WTC11 (cell line): ENCODE data around the gene ITSN1. TPM values are rescaled to one million over a fixed set of nuclear protein-coding genes. Genes with fewer than 3 reads are reported as not detected.

Source experiments
- ATAC-seq: fragments of 200-7000 bp; cut with Tn5 transposase; 2 replicates; pipeline ENCODE4 v1.10.0; 2021; ENCODE audit warnings: mild to moderate bottlenecking, moderate library complexity
- CTCF ChIA-PET: fragments of 300-600 bp; sonication (Branson Sonifier 250); formaldehyde crosslinking; loops from one replicate; lab custom pipeline; 2021; ENCODE audit warnings: antibody characterized with exemption; lab: Charles Lee
- POLR2A ChIA-PET: fragments of 350-600 bp; sonication (Branson Sonifier 250); formaldehyde crosslinking; loops from one replicate; lab custom pipeline; 2021; ENCODE audit warnings: antibody characterized with exemption; lab: Charles Lee
- DNase-seq: peaks from one replicate; pipeline ENCODE4 v3.0.0; 2021; ENCODE audit warnings: low spot score
- H3K27ac Mint-ChIP-seq: 2 replicates; pipeline ENCODE4 v1.8.0; 2021; ENCODE audit warnings: mixed read lengths
- H3K27me3 Mint-ChIP-seq: 2 replicates; pipeline ENCODE4 v1.8.0; 2021; ENCODE audit warnings: low read depth, mild to moderate bottlenecking, moderate library complexity, mixed read lengths
- H3K36me3 Mint-ChIP-seq: 2 replicates; pipeline ENCODE4 v1.8.0; 2021; ENCODE audit warnings: mixed read lengths
- H3K4me1 Mint-ChIP-seq: 2 replicates; pipeline ENCODE4 v1.8.0; 2022; ENCODE audit warnings: mixed read lengths
- H3K4me3 Mint-ChIP-seq: 2 replicates; pipeline ENCODE4 v1.8.0; 2021; ENCODE audit warnings: mild to moderate bottlenecking, moderate library complexity, mixed read lengths
- H3K9me3 Mint-ChIP-seq: 2 replicates; pipeline ENCODE4 v1.8.0; 2021; ENCODE audit warnings: mixed read lengths
- E2F4 ChIP-seq: sonication (generic); formaldehyde crosslinking; IDR thresholded peaks from 2 replicates; pipeline ENCODE4 v1.8.1; 2022; ENCODE audit warnings: low read depth, mild to moderate bottlenecking, moderate library complexity, missing genetic modification reagents, borderline replicate concordance
- E2F5 ChIP-seq: sonication (generic); formaldehyde crosslinking; IDR thresholded peaks from 2 replicates; pipeline ENCODE4 v1.8.1; 2022; ENCODE audit warnings: mild to moderate bottlenecking, moderate library complexity, missing genetic modification reagents
- FOXK1 ChIP-seq: sonication (generic); formaldehyde crosslinking; IDR thresholded peaks from 2 replicates; pipeline ENCODE4 v1.8.0; 2022; ENCODE audit warnings: mild to moderate bottlenecking, moderate library complexity, missing genetic modification reagents
- GABPB1 ChIP-seq: sonication (generic); formaldehyde crosslinking; IDR thresholded peaks from 2 replicates; pipeline ENCODE4 v1.8.1; 2023; ENCODE audit warnings: mild to moderate bottlenecking, missing genetic modification reagents
- GTF2I ChIP-seq: fragments of 250-450 bp; sonication (Bioruptor Pico); conservative IDR thresholded peaks from 2 replicates; pipeline ENCODE4 v1.4.0; 2021; ENCODE audit warnings: mild to moderate bottlenecking
- HMGA2 ChIP-seq: fragments of 250-450 bp; sonication (Bioruptor Pico); IDR thresholded peaks from 2 replicates; pipeline ENCODE4 v1.4.0; 2021; ENCODE audit warnings: mild to moderate bottlenecking, moderate library complexity
- JUN ChIP-seq: sonication (generic); formaldehyde crosslinking; IDR thresholded peaks from 2 replicates; pipeline ENCODE4 v1.8.0; 2023; ENCODE audit warnings: mild to moderate bottlenecking, missing genetic modification reagents
- NFATC4 ChIP-seq: fragments of 250-450 bp; sonication (Bioruptor Pico); IDR thresholded peaks from 2 replicates; pipeline ENCODE4 v1.9.0; 2021; ENCODE audit warnings: mild to moderate bottlenecking
- NFYB ChIP-seq: sonication (generic); formaldehyde crosslinking; conservative IDR thresholded peaks from 2 replicates; pipeline ENCODE4 v1.8.0; 2022; ENCODE audit warnings: low read depth, missing genetic modification reagents
- NR1H2 ChIP-seq: sonication (generic); formaldehyde crosslinking; IDR thresholded peaks from 2 replicates; pipeline ENCODE4 v1.9.0; 2021; ENCODE audit warnings: mild to moderate bottlenecking, moderate library complexity, missing genetic modification reagents
- PRDM15 ChIP-seq: sonication (generic); formaldehyde crosslinking; IDR thresholded peaks from 2 replicates; pipeline ENCODE4 v1.8.0; 2022; ENCODE audit warnings: missing genetic modification reagents
- TEAD4 ChIP-seq: sonication (generic); formaldehyde crosslinking; IDR thresholded peaks from 2 replicates; pipeline ENCODE4 v1.8.0; 2022; ENCODE audit warnings: mild to moderate bottlenecking, missing genetic modification reagents
- ZNF232 ChIP-seq: sonication (generic); formaldehyde crosslinking; IDR thresholded peaks from 2 replicates; pipeline ENCODE4 v1.8.0; 2022; ENCODE audit warnings: mild to moderate bottlenecking, missing genetic modification reagents
- ZNF396 ChIP-seq: fragments of 250-450 bp; sonication (Bioruptor Pico); IDR thresholded peaks from 2 replicates; pipeline ENCODE4 v1.8.0; 2021; ENCODE audit warnings: mild to moderate bottlenecking, moderate library complexity, borderline replicate concordance
- total RNA-seq: library from RNA; stranded (reverse); gene quantifications from 3 replicates; pipeline ENCODE4 v1.2.3, GENCODE V29; 2021
- TF ChIP-seq, protein P1 (sequence below): sonication (generic); formaldehyde crosslinking; IDR thresholded peaks from 2 replicates; pipeline ENCODE4 v1.8.0; 2023; ENCODE audit warnings: missing genetic modification reagents, mild to moderate bottlenecking, borderline replicate concordance
- TF ChIP-seq, protein P2 (sequence below): sonication (generic); formaldehyde crosslinking; IDR thresholded peaks from 2 replicates; pipeline ENCODE4 v1.8.1; 2023; ENCODE audit warnings: mild to moderate bottlenecking, missing genetic modification reagents, moderate library complexity
- TF ChIP-seq, protein P3 (sequence below): sonication (generic); formaldehyde crosslinking; IDR thresholded peaks from 2 replicates; pipeline ENCODE4 v1.8.1; 2022; ENCODE audit warnings: missing genetic modification reagents, borderline replicate concordance
- TF ChIP-seq, protein P4 (sequence below): sonication (generic); formaldehyde crosslinking; IDR thresholded peaks from 2 replicates; pipeline ENCODE4 v1.8.0; 2022; ENCODE audit warnings: mild to moderate bottlenecking, missing genetic modification reagents
- TF ChIP-seq, protein P5 (sequence below): sonication (generic); formaldehyde crosslinking; IDR thresholded peaks from 2 replicates; pipeline ENCODE4 v1.8.0; 2022; ENCODE audit warnings: mild to moderate bottlenecking, missing genetic modification reagents

ITSN1 gene
- total RNA-seq, 1 experiment from 2014 or later = 69.6 TPM

DNA sequence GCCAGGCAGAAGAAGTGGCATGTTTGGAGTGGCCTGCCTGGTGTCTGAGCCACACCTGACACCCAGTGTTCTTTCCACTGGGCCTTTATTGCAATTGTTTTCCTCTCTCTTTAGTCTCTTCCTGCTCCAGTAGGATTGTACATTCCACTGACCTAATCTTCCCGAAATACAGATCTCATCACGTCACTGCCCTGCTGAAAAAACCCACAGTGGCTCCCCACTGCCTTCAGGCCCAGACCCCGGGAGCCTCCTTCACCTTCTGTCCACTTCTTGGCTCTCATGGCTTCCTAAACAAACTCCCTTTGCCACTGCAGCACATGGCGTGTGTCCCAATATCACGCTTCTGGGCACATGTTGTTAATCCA, 298.6 kb downstream of the ITSN1 start (continued):
- TF ChIP-seq, protein P1, sequence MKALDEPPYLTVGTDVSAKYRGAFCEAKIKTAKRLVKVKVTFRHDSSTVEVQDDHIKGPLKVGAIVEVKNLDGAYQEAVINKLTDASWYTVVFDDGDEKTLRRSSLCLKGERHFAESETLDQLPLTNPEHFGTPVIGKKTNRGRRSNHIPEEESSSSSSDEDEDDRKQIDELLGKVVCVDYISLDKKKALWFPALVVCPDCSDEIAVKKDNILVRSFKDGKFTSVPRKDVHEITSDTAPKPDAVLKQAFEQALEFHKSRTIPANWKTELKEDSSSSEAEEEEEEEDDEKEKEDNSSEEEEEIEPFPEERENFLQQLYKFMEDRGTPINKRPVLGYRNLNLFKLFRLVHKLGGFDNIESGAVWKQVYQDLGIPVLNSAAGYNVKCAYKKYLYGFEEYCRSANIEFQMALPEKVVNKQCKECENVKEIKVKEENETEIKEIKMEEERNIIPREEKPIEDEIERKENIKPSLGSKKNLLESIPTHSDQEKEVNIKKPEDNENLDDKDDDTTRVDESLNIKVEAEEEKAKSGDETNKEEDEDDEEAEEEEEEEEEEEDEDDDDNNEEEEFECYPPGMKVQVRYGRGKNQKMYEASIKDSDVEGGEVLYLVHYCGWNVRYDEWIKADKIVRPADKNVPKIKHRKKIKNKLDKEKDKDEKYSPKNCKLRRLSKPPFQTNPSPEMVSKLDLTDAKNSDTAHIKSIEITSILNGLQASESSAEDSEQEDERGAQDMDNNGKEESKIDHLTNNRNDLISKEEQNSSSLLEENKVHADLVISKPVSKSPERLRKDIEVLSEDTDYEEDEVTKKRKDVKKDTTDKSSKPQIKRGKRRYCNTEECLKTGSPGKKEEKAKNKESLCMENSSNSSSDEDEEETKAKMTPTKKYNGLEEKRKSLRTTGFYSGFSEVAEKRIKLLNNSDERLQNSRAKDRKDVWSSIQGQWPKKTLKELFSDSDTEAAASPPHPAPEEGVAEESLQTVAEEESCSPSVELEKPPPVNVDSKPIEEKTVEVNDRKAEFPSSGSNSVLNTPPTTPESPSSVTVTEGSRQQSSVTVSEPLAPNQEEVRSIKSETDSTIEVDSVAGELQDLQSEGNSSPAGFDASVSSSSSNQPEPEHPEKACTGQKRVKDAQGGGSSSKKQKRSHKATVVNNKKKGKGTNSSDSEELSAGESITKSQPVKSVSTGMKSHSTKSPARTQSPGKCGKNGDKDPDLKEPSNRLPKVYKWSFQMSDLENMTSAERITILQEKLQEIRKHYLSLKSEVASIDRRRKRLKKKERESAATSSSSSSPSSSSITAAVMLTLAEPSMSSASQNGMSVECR (CRISPR knock-in tag) = no peak

- ATAC-seq = no peak
- DNase-seq = no peak
- POLR2A ChIA-PET = no interaction called here
- Mint-ChIP-seq H3K4me3 (no peak overlapping the region), H3K4me1 (peaks cover 27% of the 10 kb centered on the region), H3K36me3 (peaks cover 20% of the 10 kb centered on the region), H3K27ac (no peak overlapping the region), H3K27me3 (no peaks in the 10 kb centered on the region; the same call in 1 of the 2 replicates), H3K9me3 (peaks cover 12% of the 10 kb centered on the region)
- CTCF ChIA-PET = interaction anchor here (1.8 kb wide), 1 partner anchor 18 kb away, joined by 4 read pairs; no protein-coding TSS in a partner anchor
- no peak for TF ChIP-seq HMGA2
- TF ChIP-seq, protein P2, sequence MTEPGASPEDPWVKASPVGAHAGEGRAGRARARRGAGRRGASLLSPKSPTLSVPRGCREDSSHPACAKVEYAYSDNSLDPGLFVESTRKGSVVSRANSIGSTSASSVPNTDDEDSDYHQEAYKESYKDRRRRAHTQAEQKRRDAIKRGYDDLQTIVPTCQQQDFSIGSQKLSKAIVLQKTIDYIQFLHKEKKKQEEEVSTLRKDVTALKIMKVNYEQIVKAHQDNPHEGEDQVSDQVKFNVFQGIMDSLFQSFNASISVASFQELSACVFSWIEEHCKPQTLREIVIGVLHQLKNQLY = no peak
- no peak for TF ChIP-seq NFATC4
- TF ChIP-seq JUN (CRISPR knock-in tag) = no peak
- TF ChIP-seq, protein P3, sequence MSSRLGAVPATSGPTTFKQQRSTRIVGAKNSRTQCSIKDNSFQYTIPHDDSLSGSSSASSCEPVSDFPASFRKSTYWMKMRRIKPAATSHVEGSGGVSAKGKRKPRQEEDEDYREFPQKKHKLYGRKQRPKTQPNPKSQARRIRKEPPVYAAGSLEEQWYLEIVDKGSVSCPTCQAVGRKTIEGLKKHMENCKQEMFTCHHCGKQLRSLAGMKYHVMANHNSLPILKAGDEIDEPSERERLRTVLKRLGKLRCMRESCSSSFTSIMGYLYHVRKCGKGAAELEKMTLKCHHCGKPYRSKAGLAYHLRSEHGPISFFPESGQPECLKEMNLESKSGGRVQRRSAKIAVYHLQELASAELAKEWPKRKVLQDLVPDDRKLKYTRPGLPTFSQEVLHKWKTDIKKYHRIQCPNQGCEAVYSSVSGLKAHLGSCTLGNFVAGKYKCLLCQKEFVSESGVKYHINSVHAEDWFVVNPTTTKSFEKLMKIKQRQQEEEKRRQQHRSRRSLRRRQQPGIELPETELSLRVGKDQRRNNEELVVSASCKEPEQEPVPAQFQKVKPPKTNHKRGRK = no peak
Observed at GRCh38 chr21:33942426-33942825, 300.1 kb downstream of the ITSN1 start.

- Mint-ChIP-seq H3K27me3 (no peaks in the 10 kb centered on the region; the same call in 1 of the 2 replicates), H3K4me3 (no peak overlapping the region), H3K36me3 (peaks cover 20% of the 10 kb centered on the region), H3K9me3 (peaks cover 12% of the 10 kb centered on the region), H3K4me1 (peaks cover 36% of the 10 kb centered on the region)
- DNase-seq (no peak), ATAC-seq (no peak)
- TF ChIP-seq, protein P4, sequence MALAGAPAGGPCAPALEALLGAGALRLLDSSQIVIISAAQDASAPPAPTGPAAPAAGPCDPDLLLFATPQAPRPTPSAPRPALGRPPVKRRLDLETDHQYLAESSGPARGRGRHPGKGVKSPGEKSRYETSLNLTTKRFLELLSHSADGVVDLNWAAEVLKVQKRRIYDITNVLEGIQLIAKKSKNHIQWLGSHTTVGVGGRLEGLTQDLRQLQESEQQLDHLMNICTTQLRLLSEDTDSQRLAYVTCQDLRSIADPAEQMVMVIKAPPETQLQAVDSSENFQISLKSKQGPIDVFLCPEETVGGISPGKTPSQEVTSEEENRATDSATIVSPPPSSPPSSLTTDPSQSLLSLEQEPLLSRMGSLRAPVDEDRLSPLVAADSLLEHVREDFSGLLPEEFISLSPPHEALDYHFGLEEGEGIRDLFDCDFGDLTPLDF (CRISPR knock-in tag) = no peak
- TF ChIP-seq GTF2I (CRISPR knock-in tag) (no peak), E2F5 (CRISPR knock-in tag) (no peak), ZNF396 (no peak), NR1H2 (no peak), GABPB1 (CRISPR knock-in tag) (no peak), NFYB (CRISPR knock-in tag) (no peak), TEAD4 (CRISPR knock-in tag) (no peak), E2F4 (CRISPR knock-in tag) (no peak), PRDM15 (CRISPR knock-in tag) (no peak), ZNF232 (CRISPR knock-in tag) (no peak), FOXK1 (no peak)
- TF ChIP-seq, protein P5, sequence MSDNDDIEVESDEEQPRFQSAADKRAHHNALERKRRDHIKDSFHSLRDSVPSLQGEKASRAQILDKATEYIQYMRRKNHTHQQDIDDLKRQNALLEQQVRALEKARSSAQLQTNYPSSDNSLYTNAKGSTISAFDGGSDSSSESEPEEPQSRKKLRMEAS (CRISPR knock-in tag) = no peak
- TF ChIP-seq, all 79 proteins: peak for 0
- ChIA-PET POLR2A (no interaction called here), CTCF (interaction anchor here (1.8 kb wide), 1 partner anchor 19 kb away, joined by 4 read pairs; no protein-coding TSS in a partner anchor)
- H3K27ac Mint-ChIP-seq = no peak overlapping the region
Observed at GRCh38 chr21:33943293-33943692, 301.0 kb downstream of the ITSN1 start.
